Neural crest cell (in vitro differentiated cells): ENCODE measurements around the gene RAB40B. TPM values are rescaled to one million over a fixed set of nuclear protein-coding genes. Genes with fewer than 3 reads are reported as not detected.
A peak's percentile ranks its signal among the peaks of the same experiment; 100 is the strongest.

Experiments used
- DNase-seq: peaks from one replicate; pipeline ENCODE4 v3.0.0; 2021; ENCODE audit warnings: low read depth, mixed read lengths, low spot score
- H3K27ac Mint-ChIP-seq: one replicate; pipeline ENCODE4 v1.8.0; 2021; ENCODE audit warnings: mild to moderate bottlenecking, mixed read lengths; ENCODE audit not compliant: unreplicated experiment
- H3K27me3 Mint-ChIP-seq: 2 replicates; pipeline ENCODE4 v1.8.0; 2021; ENCODE audit warnings: low read depth, mild to moderate bottlenecking, mixed read lengths
- H3K36me3 Mint-ChIP-seq: 2 replicates; pipeline ENCODE4 v1.8.0; 2021; ENCODE audit warnings: low read depth, mild to moderate bottlenecking, mixed read lengths
- H3K4me1 Mint-ChIP-seq: 2 replicates; pipeline ENCODE4 v1.8.0; 2021; ENCODE audit warnings: mixed read lengths
- H3K4me3 Mint-ChIP-seq: one replicate; pipeline ENCODE4 v1.8.0; 2021; ENCODE audit warnings: mild to moderate bottlenecking, mixed read lengths
- H3K9me3 Mint-ChIP-seq: 2 replicates; pipeline ENCODE4 v1.8.0; 2021; ENCODE audit warnings: mixed read lengths
- CTCF ChIP-seq: fragments of 200-600 bp; sonication (generic); conservative IDR thresholded peaks from 2 replicates; pipeline ENCODE4 v1.5.0; 2021; ENCODE audit warnings: antibody characterized with exemption, mild to moderate bottlenecking
- total RNA-seq: library from RNA; stranded (reverse); gene quantifications from 2 replicates; pipeline ENCODE4 v1.2.1, GENCODE V29; 2021

The RAB40B gene
- total RNA-seq, 1 donor from 2014 or later = 5.6 TPM

DNA sequence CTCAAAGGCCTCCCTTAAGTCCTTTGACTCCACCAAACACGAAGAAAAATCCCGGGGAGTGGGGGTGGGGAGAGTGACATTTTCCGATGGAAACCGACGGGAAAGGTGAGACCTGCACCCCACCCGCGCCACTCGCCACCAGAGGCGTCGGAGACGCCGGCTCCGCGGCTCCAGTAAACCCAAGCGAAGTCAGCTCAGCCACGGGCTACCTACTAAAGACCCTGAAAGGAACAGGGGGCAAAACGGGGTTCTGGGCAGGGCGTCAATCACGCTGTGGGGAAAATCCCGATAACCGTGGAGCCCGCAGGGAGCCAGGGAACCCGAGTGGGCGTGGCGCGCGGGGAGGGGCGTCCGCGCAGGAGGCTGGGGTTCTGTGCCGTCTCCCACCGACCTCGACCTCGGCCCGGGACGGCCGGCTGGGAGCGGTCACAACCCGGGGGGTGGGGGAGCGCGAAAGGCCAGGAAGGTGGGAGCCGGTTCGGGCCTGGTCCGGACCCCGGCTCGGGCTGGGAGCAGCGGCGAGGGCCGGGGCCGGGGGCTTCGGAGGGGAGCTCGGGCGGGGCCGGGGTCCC lies 50.8 kb downstream of the RAB40B start:
- H3K4me1 Mint-ChIP-seq = peaks cover 15% of the 10 kb centered on the region
- H3K9me3 Mint-ChIP-seq = no peaks in the 10 kb centered on the region
- no peak for DNase-seq
- no peaks in the 10 kb centered on the region for H3K27me3 Mint-ChIP-seq
- TF ChIP-seq CTCF = no peak
- H3K4me3 Mint-ChIP-seq = peak overlapping the region; percentile 90
- H3K36me3 Mint-ChIP-seq = no peaks in the 10 kb centered on the region
- no peak overlapping the region for H3K27ac Mint-ChIP-seq

- TF ChIP-seq CTCF = no peak
- Mint-ChIP-seq H3K4me3 (peak overlapping the region; percentile 90), H3K27me3 (no peaks in the 10 kb centered on the region), H3K9me3 (no peaks in the 10 kb centered on the region), H3K27ac (no peak overlapping the region), H3K36me3 (no peaks in the 10 kb centered on the region), H3K4me1 (peaks cover 15% of the 10 kb centered on the region)
- no peak for DNase-seq
These were observed 53.0 kb downstream of the RAB40B start for GRCh38 chr17:82645516-82645915.

DNA sequence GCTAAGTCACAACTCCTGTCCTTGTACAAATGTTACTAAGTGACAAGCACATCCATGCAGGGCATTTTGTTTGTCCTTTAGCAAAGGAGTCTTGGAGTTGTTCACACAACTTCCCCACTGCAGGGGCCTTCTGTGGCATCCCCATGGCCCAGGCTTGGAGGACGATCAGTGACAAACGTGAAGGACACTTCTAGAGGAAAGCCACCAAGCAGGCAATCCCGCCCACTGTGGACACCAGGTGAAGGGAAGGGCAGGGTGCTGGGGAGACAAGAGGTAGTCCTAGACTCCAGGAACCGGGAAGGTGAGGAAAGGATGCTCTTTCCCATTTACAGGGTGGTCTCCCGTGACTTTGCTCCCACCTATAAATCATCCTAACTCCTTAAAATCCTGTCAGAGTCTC lies 54.4 kb downstream of the RAB40B start:
- no peak overlapping the region for H3K27ac Mint-ChIP-seq
- peaks cover under 1% of the 10 kb centered on the region for H3K36me3 Mint-ChIP-seq
- no peak for TF ChIP-seq CTCF
- no peak overlapping the region for H3K4me3 Mint-ChIP-seq
- H3K27me3 Mint-ChIP-seq = no peaks in the 10 kb centered on the region
- no peaks in the 10 kb centered on the region for H3K9me3 Mint-ChIP-seq
- peaks cover 15% of the 10 kb centered on the region for H3K4me1 Mint-ChIP-seq
- no peak for DNase-seq

GRCh38 chr17:82642022-82642421 lies 56.5 kb downstream of the RAB40B start:
- no peak for DNase-seq
- Mint-ChIP-seq H3K9me3 (no peaks in the 10 kb centered on the region), H3K4me3 (no peak overlapping the region), H3K27ac (no peak overlapping the region), H3K27me3 (no peaks in the 10 kb centered on the region), H3K4me1 (peaks cover 15% of the 10 kb centered on the region), H3K36me3 (peaks cover 7% of the 10 kb centered on the region)
- TF ChIP-seq CTCF = no peak

- no peaks in the 10 kb centered on the region for H3K27me3 Mint-ChIP-seq
- no peaks in the 10 kb centered on the region for H3K9me3 Mint-ChIP-seq
- no peak for DNase-seq
- peaks cover 10% of the 10 kb centered on the region for H3K36me3 Mint-ChIP-seq
- no peak overlapping the region for H3K4me3 Mint-ChIP-seq
- TF ChIP-seq CTCF = no peak
- peaks cover 6% of the 10 kb centered on the region for H3K4me1 Mint-ChIP-seq
- no peak overlapping the region for H3K27ac Mint-ChIP-seq
These were observed 58.5 kb downstream of the RAB40B start for GRCh38 chr17:82640036-82640435.

DNA sequence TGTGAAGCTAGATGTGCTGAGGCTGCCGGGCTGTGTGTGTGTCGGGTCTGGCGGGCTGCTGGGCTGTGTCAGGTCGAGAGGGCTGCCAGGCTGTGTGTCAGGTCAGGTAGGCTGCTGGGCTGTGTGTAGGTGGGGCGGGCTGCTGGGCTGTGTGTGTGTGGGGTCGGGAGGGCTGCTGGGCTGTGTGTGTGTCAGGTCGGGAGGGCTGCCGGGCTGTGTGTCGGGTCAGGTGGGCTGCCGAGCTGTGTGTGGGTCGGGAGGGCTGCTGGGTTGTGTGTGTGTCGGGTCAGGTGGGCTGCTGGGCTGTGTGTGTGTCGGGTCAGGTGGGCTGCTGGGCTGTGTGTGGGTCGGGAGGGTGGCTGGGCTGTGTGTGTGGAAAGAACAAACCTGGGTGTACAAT lies 58.9 kb downstream of the RAB40B start:
- DNase-seq = no peak
- H3K4me1 Mint-ChIP-seq = peaks cover 6% of the 10 kb centered on the region
- no peak overlapping the region for H3K4me3 Mint-ChIP-seq
- TF ChIP-seq CTCF = no peak
- no peaks in the 10 kb centered on the region for H3K9me3 Mint-ChIP-seq
- no peaks in the 10 kb centered on the region for H3K27me3 Mint-ChIP-seq
- peak overlapping the region; percentile 31 for H3K27ac Mint-ChIP-seq
- peaks cover 10% of the 10 kb centered on the region for H3K36me3 Mint-ChIP-seq
